ENCODE measurements around the gene LEP.
"Not testable (repeated sequence)": the region's sequence is repeated elsewhere in the genome, so short reads cannot be mapped to it uniquely, and the experiment has no call there.

LEP gene

DNA sequence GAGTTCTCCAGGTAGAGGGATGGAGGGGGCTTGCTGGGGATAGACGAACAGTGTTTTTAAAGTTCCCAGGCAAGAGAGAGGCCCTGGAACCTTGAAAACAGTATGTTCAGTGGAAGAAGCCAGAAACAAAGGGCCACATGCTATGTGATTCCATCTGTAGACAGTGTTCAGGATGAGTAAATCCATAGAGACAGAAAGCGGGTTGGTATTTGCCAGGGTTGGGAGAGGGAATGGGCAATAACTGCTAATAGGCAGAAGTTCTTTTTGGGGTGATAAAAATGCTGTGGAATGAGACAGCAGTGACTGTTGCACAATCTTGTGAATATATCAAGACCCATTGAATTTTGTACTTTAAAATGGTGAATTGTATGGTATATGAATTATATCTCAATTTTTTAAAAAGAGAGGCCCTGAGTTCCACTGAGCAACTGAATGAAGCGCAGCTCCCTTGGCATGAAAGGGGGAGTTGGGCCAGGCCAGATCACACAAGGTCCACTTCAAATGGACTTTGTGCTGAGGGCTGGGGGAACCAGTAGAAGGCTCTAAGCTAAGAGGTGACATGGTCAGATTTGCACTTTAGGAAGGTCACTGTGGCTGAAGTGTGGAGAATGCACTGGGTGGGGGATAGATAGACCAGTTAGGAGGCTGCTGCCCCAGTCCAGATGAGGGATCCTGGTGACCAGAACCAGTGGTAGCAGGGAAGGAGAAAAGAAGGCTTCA lies 34.0 kb downstream of the LEP start:
- DNase-seq: no peak

- DNase-seq: peak; percentile 49 to 72 (median 49)
Observed at GRCh38 chr7:128275681-128276080, 34.6 kb downstream of the LEP start.

- no peak for DNase-seq
Observed at GRCh38 chr7:128278366-128278765, 37.3 kb downstream of the LEP start.

DNA sequence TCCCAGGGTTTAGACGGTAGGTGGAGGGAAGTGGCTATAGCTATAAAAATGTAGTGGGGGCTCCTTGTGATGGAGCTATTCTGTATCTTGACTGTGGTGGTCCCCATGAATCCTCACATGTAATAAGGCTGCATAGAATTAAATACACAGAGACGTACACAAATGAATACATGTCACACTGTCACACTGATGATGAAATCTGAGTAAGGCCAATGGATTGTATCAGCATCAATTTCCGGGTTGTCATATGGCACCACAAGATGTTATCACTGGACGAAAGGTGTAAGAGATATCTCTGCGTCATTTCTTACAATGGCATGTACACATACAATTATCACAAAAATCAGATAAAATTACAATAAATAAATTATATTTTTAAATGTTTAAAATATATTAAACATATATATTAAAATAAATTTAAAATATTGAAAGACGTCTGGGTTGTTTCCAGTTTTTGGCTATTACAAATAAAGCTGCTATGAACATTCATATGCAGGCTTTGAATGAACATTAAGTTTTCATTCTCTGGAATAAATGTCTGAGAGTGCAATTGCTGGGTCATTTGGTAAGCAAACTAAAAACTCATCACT lies 38.1 kb downstream of the LEP start:
- DNase-seq: no peak

DNA sequence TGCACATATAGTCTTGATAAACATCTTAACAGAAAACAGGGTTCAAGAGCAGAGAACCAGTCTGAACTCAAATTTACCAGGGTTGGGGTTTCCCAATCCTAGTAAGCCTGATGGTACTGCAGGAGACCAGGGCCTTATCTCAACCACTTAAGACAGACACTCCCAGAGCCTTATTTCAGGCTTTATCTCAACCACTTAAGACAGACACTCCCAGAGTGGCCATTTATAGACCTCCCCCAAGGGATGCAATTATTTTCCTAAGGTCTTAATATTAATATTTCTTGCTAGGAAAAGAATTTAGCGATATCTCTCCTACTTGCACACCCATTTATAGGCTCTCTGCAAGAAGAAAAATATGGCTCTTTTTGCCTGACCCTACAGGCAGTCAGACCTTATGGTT lies 39.4 kb downstream of the LEP start:
- DNase-seq: not testable (repeated sequence)

DNA sequence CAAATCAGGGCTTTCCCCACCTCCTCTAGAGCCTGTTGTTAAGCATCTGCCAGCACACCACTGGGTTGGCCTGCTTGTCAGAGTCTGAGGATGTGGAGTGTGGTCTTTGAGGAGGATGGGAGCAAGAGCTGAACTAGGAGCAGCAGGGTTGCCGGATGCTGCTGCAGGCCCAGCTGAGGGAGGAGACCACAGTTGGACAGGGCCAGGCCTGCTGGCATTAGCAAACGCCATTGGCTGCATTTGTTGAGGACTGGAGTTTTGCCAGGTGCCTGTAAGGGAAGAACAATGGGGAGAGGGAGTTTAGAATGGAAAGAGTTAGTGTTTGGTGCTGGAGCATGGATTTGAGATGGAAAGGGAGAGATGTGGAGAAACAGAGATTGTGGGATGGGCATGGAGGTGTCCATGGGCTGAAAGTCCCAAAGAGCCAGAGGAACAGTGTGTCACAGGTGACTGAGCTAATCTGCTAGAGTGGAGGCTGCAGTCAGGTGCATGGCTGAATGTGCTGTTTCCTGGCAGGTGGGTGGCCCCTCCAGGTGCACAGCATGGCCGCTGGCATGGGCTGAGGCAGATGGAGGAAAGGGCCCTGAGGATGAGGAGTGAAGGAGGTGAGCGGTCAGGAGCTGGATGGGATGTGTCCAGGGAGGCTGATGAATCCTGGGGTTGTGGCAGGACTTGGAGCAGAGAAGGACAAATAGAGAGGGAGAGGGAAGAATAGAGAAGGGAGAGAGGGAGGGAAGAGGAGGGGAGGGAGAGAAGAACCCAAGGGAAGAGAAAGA lies 40.7 kb downstream of the LEP start:
- no peak for DNase-seq

- no peak for DNase-seq
Observed at GRCh38 chr7:128284102-128284501, 43.0 kb downstream of the LEP start.

DNA sequence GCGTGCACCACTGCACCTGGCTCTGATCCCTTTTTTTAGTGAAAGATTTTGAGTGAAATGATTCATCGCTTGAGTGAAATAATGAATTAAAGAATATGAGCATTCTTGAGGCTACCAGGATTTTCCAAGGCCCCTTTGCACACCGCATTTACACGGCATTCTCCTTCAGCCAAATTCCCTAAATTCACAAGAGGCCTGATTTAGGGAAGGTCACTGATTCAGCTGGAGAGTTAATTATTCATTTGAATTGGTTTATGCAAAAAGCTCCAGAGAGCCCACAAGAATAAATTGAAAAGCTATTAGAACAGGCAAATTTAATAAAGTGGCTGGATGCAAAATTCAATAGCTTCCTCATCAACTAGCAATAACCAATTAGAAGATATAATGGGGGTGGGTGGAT lies 46.5 kb downstream of the LEP start:
- no peak for DNase-seq

- not testable (repeated sequence) for DNase-seq
Observed at GRCh38 chr7:128298004-128298403, 56.9 kb downstream of the LEP start.

- no peak for DNase-seq
Observed at GRCh38 chr7:128299109-128299607, 58.1 kb downstream of the LEP start.

GRCh38 chr7:128302139-128302538 lies 61.1 kb downstream of the LEP start:
- no peak for DNase-seq

GRCh38 chr7:128303133-128303532 lies 62.1 kb downstream of the LEP start:
- DNase-seq: no peak

DNA sequence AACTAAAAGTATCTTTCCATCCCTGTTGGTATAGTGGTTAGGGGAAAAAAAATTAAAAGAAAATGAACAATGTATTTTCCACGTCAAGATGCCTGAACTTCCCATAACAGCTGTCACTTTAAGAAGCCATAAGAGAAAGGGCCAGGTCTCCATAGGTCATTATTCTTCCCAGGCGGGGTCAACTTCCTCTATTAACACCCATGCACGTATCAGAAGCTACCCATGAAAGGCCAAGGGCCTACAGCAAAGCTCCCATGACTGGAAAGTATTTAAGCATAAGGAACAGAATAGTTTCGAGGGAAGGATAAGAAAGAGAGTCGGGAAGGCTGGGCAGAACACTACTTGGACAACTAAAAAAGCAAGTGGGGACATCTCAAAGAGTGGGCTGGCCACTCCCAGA lies 62.6 kb downstream of the LEP start:
- peak; percentile 24 to 40 (median 25) for DNase-seq

- DNase-seq: peak in 2 of 3 donors; percentile 8 to 20
Observed at GRCh38 chr7:128304212-128304611, 63.1 kb downstream of the LEP start.

DNA sequence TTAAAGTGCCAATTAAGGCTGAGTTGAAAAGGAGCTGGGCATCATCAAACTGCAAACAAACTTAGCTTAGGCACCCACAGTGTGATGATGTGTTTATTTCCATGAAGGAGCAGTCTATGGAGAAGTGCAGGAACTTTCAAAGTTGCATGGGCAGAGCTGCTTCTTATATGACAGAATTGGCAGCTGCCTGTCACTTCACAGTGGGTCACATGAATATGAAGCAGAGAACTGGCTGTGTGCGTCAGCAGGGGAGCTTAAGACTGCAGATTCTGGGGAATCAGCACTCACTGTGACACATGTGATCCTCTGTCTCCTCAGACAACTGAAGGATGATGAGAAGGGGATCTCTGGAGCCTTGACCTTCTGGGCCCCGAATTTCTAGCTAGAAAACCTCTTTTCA lies 66.0 kb downstream of the LEP start:
- DNase-seq: peak; percentile 66 to 81 (median 78)

All from suppressor macrophage treated with lipopolysaccharide for 1 hour (primary cell).